ENCODE data around the gene WSCD2.

Gene WSCD2

DNA sequence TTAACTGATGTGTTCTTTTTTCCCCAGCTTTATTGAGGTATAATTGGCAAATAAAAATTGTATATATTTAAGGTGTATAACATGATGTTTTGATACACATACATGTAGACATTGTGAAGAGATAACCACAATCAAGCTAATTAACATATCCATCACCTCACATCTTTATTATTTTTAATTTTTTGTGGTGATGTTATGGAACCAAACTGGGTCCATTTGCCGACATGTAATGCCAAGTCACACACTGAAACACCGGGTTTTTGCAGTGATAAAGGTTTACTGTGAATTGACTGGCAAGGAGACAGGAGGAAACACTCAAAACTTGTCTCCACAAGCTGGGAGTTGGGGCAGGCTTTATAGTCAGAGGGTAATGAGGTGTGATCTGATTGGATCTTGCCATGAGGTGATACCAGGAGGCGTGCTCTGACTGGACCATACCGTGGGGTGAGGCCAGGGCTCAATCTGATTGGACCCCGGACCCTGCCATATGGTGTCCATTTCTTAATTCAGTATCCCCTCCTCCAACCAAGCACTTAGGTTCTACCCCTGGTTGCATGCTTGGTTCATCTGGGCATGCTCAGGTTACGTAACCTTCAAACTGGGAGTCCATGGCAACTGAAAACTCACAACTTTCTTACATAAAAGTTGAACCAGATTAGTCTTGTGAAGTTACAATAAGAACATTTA is 11.8 kb upstream of the WSCD2 start:
- DNase-seq = no peak
- H3K27ac ChIP-seq (ENCODE audit: insufficient read depth, low read length, poor library complexity, severe bottlenecking) = no peak overlapping the region
- H3K4me1 ChIP-seq (ENCODE audit: control insufficient read depth, insufficient read depth, low read length, poor library complexity, severe bottlenecking) = no peaks in the 10 kb centered on the region
- no peaks in the 10 kb centered on the region for H3K27me3 ChIP-seq (replicated peaks; ENCODE audit: control insufficient read depth, insufficient read depth, low read length, poor library complexity, severe bottlenecking)
- no peaks in the 10 kb centered on the region for H3K36me3 ChIP-seq (ENCODE audit: control insufficient read depth, insufficient read depth, low read length)
- no peak overlapping the region for H3K4me3 ChIP-seq (ENCODE audit: insufficient read depth, low read depth, low read length, poor library complexity, severe bottlenecking)
- no peaks in the 10 kb centered on the region for H3K9me3 ChIP-seq (ENCODE audit: control insufficient read depth, low read length)

DNA sequence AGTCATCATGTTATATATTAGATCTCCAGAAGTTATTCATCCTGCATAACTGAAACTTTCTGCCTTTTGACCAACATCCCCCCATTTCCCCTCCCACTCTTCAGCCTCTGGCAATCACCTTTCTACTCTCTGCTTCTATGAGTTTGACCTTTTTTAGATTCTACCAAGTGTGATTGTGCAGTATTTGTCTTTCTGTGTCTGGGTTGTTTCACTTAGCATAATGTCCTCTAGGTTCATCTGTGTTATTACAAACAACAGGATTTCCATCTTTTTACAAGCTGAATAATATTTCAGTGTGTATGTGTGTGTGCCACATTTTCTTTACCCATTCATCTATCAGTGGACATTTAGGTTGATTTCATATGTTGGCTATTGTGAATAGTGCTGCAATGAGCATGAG is 11.2 kb upstream of the WSCD2 start:
- Histone ChIP-seq H3K27me3 (replicated peaks; ENCODE audit: control insufficient read depth, insufficient read depth, low read length, poor library complexity, severe bottlenecking) (no peaks in the 10 kb centered on the region), H3K27ac (ENCODE audit: insufficient read depth, low read length, poor library complexity, severe bottlenecking) (no peak overlapping the region), H3K9me3 (ENCODE audit: control insufficient read depth, low read length) (no peaks in the 10 kb centered on the region), H3K4me3 (ENCODE audit: insufficient read depth, low read depth, low read length, poor library complexity, severe bottlenecking) (no peak overlapping the region), H3K36me3 (ENCODE audit: control insufficient read depth, insufficient read depth, low read length) (no peaks in the 10 kb centered on the region), H3K4me1 (ENCODE audit: control insufficient read depth, insufficient read depth, low read length, poor library complexity, severe bottlenecking) (no peaks in the 10 kb centered on the region)
- no peak for DNase-seq

DNA sequence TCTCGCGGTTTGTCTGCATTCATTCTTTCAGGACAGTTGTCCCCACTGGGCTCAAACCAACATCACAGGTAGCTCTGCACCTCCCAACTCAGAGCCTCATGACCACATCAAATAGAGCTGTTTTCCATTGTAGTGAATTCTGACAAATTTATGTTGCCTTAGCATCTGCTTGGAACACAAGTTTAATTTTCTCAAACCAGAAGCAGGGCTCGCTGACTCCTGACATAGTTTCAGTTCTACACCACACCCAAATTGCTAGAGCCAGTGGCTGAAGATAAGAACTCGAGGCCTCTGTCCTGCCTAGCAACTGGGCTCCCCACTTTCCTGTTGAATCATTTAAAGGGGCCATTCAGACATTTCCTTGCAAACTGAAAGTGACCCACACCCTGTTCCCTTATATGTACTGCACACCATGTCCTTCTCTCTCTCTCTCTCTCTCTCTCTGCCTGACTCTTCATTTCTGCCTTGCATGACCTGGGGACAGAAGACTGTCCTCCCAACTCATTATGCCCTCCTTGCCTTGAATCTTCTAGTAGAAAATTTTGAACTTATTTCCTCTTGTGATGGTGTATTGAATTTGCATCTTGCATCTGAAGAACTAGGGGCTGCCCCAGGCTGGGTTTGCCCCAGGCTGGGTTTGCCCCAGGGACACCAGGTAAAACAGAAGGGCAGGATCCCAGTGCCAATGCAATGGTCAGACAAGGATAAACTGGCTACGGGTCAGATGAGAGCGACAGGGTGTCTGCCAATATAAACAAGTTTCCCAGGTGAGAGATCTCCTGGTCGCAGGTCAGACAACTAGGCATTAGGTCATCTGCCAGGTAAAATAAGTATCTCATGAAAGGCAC is 9.7 kb upstream of the WSCD2 start:
- no peaks in the 10 kb centered on the region for H3K27me3 ChIP-seq (replicated peaks; ENCODE audit: control insufficient read depth, insufficient read depth, low read length, poor library complexity, severe bottlenecking)
- H3K4me1 ChIP-seq (ENCODE audit: control insufficient read depth, insufficient read depth, low read length, poor library complexity, severe bottlenecking) = no peaks in the 10 kb centered on the region
- no peaks in the 10 kb centered on the region for H3K9me3 ChIP-seq (ENCODE audit: control insufficient read depth, low read length)
- H3K4me3 ChIP-seq (ENCODE audit: insufficient read depth, low read depth, low read length, poor library complexity, severe bottlenecking) = no peak overlapping the region
- H3K27ac ChIP-seq (ENCODE audit: insufficient read depth, low read length, poor library complexity, severe bottlenecking) = no peak overlapping the region
- DNase-seq = no peak
- no peaks in the 10 kb centered on the region for H3K36me3 ChIP-seq (ENCODE audit: control insufficient read depth, insufficient read depth, low read length)

DNA sequence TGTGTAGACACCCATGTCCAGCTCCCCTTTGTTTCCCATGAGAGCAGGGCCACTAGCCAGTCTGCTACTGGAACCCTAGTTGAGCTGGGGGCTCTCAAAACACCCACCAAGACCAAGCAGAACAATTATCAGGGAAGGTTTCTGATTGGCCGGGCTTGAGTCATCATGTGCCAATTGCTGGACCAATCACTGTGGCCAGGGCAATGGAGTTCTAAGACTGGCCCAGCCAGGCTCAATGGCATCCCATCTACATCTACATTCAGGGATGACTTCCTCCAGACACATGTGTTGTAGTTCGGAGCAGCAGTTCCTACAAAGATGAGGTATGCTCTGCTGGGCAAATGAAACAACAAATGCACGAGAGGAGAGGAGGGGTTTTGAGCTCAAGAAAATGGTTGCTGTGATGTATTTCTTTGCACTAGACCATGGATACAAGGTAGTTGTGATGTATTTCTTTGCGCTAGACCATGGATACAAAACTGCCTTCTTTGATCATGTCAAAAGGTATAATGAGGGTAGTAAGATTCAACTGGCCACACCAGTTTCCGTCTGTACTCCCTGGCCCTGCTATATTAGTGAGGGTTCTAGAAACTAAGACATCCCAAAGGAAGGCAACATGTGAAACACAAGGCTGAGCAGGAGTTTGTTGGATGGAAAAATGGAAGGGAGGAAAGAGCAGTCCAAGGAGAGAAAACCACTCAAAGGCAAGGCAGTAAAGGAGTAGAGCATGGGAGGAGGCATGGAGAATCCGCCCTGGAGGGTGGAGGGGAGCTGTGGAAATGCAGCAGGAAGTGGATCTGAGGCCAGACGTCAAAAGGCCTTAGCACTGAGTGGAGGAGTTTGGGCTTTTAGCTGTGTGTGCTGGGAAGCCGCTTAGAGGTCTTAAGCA is 8.9 kb upstream of the WSCD2 start:
- Histone ChIP-seq H3K27ac (ENCODE audit: insufficient read depth, low read length, poor library complexity, severe bottlenecking) (no peak overlapping the region), H3K4me1 (ENCODE audit: control insufficient read depth, insufficient read depth, low read length, poor library complexity, severe bottlenecking) (no peaks in the 10 kb centered on the region), H3K9me3 (ENCODE audit: control insufficient read depth, low read length) (no peaks in the 10 kb centered on the region), H3K27me3 (replicated peaks; ENCODE audit: control insufficient read depth, insufficient read depth, low read length, poor library complexity, severe bottlenecking) (no peaks in the 10 kb centered on the region), H3K36me3 (ENCODE audit: control insufficient read depth, insufficient read depth, low read length) (no peaks in the 10 kb centered on the region), H3K4me3 (ENCODE audit: insufficient read depth, low read depth, low read length, poor library complexity, severe bottlenecking) (no peak overlapping the region)
- no peak for DNase-seq

DNA sequence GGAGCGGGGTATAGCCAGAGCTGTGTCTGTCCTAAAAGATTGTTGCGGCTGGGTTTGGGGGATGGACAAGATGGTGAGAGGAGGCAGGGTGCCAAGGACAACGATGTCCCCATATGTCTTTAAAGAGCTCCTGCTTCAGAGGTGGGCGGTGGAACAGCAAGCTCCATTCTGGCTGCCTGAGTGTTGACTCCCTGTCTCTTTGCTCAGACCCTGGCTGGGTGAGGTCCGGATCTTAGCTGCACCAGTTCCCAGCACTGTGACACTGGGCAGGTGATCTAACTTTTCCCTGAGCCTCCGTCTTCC is 8.3 kb upstream of the WSCD2 start:
- Histone ChIP-seq H3K4me1 (ENCODE audit: control insufficient read depth, insufficient read depth, low read length, poor library complexity, severe bottlenecking) (no peaks in the 10 kb centered on the region), H3K9me3 (ENCODE audit: control insufficient read depth, low read length) (no peaks in the 10 kb centered on the region), H3K27ac (ENCODE audit: insufficient read depth, low read length, poor library complexity, severe bottlenecking) (no peak overlapping the region), H3K4me3 (ENCODE audit: insufficient read depth, low read depth, low read length, poor library complexity, severe bottlenecking) (no peak overlapping the region), H3K36me3 (ENCODE audit: control insufficient read depth, insufficient read depth, low read length) (no peaks in the 10 kb centered on the region), H3K27me3 (replicated peaks; ENCODE audit: control insufficient read depth, insufficient read depth, low read length, poor library complexity, severe bottlenecking) (no peaks in the 10 kb centered on the region)
- DNase-seq = no peak

DNA sequence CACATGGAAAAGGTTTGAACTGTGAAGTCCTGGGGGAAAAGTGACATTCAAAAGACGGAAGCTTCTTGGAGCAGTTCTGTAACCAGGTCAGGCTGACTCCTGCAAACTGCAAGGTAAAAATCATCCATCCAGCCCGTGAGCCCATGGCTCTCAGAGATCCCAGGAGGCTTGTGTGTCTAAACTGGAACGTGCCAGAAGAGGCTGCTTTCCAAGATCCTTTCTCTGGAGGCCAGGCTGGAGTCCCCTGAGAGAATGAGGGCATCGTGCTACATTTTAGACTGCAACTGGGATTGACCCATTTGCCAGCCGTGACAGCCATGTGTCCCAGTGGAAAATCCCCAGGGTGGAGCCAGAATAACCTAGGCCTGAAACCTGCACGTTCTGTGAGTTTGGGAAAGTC is 7.8 kb upstream of the WSCD2 start:
- Histone ChIP-seq H3K4me1 (ENCODE audit: control insufficient read depth, insufficient read depth, low read length, poor library complexity, severe bottlenecking) (no peaks in the 10 kb centered on the region), H3K27ac (ENCODE audit: insufficient read depth, low read length, poor library complexity, severe bottlenecking) (no peak overlapping the region), H3K36me3 (ENCODE audit: control insufficient read depth, insufficient read depth, low read length) (no peaks in the 10 kb centered on the region), H3K27me3 (replicated peaks; ENCODE audit: control insufficient read depth, insufficient read depth, low read length, poor library complexity, severe bottlenecking) (no peaks in the 10 kb centered on the region), H3K9me3 (ENCODE audit: control insufficient read depth, low read length) (no peaks in the 10 kb centered on the region), H3K4me3 (ENCODE audit: insufficient read depth, low read depth, low read length, poor library complexity, severe bottlenecking) (no peak overlapping the region)
- no peak for DNase-seq

DNA sequence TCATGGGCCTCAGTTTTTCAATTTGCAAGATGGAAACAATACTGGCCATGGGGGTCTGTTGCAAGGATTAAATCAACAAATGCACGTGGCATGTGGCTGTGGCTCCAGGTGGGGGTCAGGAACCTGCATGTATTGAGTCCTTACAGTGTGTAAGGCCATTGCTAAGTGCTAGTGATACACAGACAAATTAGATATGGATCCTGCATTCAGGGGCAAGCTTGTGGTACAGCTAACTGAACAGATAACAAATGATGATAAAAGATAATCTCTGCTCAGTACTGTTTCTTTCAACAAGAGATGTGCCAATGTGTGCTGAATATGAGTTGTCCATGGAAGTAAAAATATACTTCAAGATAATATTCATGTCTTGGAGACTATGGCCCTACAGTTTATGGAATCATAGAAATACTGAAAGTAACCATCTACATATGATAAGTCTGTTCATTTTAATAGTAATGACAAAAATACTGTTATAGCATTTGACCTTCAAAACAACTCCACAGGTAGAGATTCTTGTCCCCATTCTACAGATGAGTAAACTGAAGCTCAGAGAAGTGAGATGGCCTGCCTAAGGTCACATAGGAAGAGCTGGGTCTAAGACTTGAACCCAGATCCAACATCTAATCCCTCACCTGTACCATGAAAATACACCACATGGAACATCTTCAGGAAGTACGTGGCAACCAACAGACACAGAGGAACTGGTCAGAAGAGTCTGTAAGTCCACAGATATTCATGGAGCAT is 7.2 kb upstream of the WSCD2 start:
- Histone ChIP-seq H3K27ac (ENCODE audit: insufficient read depth, low read length, poor library complexity, severe bottlenecking) (no peak overlapping the region), H3K27me3 (replicated peaks; ENCODE audit: control insufficient read depth, insufficient read depth, low read length, poor library complexity, severe bottlenecking) (no peaks in the 10 kb centered on the region), H3K36me3 (ENCODE audit: control insufficient read depth, insufficient read depth, low read length) (no peaks in the 10 kb centered on the region), H3K9me3 (ENCODE audit: control insufficient read depth, low read length) (no peaks in the 10 kb centered on the region), H3K4me3 (ENCODE audit: insufficient read depth, low read depth, low read length, poor library complexity, severe bottlenecking) (no peak overlapping the region), H3K4me1 (ENCODE audit: control insufficient read depth, insufficient read depth, low read length, poor library complexity, severe bottlenecking) (no peaks in the 10 kb centered on the region)
- no peak for DNase-seq

DNA sequence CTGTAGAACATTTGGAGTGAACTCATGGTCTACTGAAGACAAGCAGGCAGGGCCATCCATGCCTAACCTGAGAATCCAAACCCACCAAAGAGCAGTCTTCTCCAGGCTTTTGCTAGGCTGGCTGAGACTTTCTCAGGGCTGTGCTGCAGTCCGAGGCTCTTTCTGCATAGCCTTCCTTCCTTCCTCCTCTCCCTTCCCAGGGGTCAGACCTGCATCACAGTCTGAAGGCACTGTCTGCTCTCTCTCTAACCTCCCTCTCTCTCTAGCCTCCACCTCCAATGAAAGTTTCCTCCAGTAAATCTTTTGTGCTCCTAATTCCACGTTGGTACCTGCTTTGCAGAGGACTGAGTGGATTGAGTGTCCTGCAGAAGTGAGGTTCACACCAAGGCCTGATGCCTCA is 6.4 kb upstream of the WSCD2 start:
- Histone ChIP-seq H3K4me1 (ENCODE audit: control insufficient read depth, insufficient read depth, low read length, poor library complexity, severe bottlenecking) (no peaks in the 10 kb centered on the region), H3K4me3 (ENCODE audit: insufficient read depth, low read depth, low read length, poor library complexity, severe bottlenecking) (no peak overlapping the region), H3K36me3 (ENCODE audit: control insufficient read depth, insufficient read depth, low read length) (no peaks in the 10 kb centered on the region), H3K9me3 (ENCODE audit: control insufficient read depth, low read length) (no peaks in the 10 kb centered on the region), H3K27me3 (replicated peaks; ENCODE audit: control insufficient read depth, insufficient read depth, low read length, poor library complexity, severe bottlenecking) (no peaks in the 10 kb centered on the region), H3K27ac (ENCODE audit: insufficient read depth, low read length, poor library complexity, severe bottlenecking) (no peak overlapping the region)
- DNase-seq = no peak

DNA sequence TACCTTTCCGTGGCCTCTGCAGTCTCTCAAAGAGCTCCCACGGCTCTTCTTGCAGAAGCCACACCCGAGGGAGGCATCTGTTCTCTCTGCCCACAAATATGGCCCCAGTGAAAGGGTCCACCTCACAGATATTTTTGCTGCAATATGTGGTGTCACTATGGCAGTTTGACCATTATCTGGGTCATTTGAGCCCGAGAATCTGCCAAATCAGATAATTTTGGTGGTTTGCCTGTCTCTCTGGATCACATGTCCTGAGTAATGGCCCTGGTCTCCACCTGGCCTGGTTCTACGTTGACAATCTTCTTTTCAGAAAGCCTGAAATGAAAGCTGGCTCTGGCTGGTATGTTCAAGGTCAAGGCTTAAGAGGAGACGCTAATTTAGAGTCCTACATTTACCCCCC is 5.7 kb upstream of the WSCD2 start:
- H3K27ac ChIP-seq (ENCODE audit: insufficient read depth, low read length, poor library complexity, severe bottlenecking) = no peak overlapping the region
- no peak overlapping the region for H3K4me3 ChIP-seq (ENCODE audit: insufficient read depth, low read depth, low read length, poor library complexity, severe bottlenecking)
- no peak for DNase-seq
- no peaks in the 10 kb centered on the region for H3K36me3 ChIP-seq (ENCODE audit: control insufficient read depth, insufficient read depth, low read length)
- no peaks in the 10 kb centered on the region for H3K4me1 ChIP-seq (ENCODE audit: control insufficient read depth, insufficient read depth, low read length, poor library complexity, severe bottlenecking)
- no peaks in the 10 kb centered on the region for H3K9me3 ChIP-seq (ENCODE audit: control insufficient read depth, low read length)
- no peaks in the 10 kb centered on the region for H3K27me3 ChIP-seq (replicated peaks; ENCODE audit: control insufficient read depth, insufficient read depth, low read length, poor library complexity, severe bottlenecking)

Measured in effector memory CD4-positive, alpha-beta T cell (primary cell).